Measurements from ENCODE around the gene MRPL2.

GRCh38 chr6:43091436-43091991 is 32.3 kb upstream of the MRPL2 start:
- no peak for TF ChIP-seq POLR2A (IDR thresholded peaks at IDR 0.05)
- TF ChIP-seq EP300 (IDR thresholded peaks at IDR 0.05), result no peak
- TF ChIP-seq, protein P1, sequence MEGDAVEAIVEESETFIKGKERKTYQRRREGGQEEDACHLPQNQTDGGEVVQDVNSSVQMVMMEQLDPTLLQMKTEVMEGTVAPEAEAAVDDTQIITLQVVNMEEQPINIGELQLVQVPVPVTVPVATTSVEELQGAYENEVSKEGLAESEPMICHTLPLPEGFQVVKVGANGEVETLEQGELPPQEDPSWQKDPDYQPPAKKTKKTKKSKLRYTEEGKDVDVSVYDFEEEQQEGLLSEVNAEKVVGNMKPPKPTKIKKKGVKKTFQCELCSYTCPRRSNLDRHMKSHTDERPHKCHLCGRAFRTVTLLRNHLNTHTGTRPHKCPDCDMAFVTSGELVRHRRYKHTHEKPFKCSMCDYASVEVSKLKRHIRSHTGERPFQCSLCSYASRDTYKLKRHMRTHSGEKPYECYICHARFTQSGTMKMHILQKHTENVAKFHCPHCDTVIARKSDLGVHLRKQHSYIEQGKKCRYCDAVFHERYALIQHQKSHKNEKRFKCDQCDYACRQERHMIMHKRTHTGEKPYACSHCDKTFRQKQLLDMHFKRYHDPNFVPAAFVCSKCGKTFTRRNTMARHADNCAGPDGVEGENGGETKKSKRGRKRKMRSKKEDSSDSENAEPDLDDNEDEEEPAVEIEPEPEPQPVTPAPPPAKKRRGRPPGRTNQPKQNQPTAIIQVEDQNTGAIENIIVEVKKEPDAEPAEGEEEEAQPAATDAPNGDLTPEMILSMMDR (IDR thresholded peaks at IDR 0.05), result no peak
